ENCODE results near the gene JPH4. TPM values are rescaled to one million over a fixed set of nuclear protein-coding genes. Genes with fewer than 3 reads are reported as not detected.

JPH4 gene
- total and polyA plus RNA-seq, 2 of the 8 experiments (the other 6 are each of a cell fraction or from before 2014, with no cell fraction given): 23.9 to 46.7 TPM

DNA sequence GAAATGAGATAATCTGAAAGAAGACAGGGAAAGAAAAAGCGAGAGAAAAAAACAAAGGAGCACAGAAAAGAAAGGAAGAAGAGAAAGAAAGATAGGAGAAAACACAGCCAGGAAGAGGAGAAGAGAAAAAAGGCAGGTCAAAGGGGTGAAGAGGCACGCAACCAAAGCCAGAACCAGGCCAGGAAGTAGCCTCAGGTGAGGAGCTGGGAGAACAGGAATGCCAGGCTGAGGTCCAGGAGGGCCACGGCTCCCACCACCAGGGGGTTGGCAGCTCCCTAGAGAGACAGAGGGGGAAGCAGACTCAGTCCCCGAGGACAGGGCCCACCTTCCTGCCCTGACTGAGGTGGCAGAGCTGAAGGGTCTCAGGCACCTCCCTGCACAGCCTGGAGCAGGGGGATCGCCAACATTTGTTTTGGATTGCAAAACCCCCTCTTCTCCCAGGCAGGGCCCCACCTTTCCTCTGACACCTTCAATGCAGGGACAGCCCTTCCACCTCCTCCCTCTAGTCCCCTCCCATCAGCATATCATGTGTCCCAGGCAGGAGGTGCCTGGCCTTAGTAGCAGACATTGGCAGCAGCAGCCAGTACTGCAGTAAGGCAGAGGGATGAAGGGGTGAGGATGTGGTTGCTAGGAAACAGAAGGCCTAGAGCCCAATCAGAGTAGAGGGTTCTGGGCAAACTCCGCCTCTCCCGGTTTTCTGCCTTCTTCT, 9.0 kb downstream of the JPH4 start (continued):
- TF ChIP-seq, protein P1, sequence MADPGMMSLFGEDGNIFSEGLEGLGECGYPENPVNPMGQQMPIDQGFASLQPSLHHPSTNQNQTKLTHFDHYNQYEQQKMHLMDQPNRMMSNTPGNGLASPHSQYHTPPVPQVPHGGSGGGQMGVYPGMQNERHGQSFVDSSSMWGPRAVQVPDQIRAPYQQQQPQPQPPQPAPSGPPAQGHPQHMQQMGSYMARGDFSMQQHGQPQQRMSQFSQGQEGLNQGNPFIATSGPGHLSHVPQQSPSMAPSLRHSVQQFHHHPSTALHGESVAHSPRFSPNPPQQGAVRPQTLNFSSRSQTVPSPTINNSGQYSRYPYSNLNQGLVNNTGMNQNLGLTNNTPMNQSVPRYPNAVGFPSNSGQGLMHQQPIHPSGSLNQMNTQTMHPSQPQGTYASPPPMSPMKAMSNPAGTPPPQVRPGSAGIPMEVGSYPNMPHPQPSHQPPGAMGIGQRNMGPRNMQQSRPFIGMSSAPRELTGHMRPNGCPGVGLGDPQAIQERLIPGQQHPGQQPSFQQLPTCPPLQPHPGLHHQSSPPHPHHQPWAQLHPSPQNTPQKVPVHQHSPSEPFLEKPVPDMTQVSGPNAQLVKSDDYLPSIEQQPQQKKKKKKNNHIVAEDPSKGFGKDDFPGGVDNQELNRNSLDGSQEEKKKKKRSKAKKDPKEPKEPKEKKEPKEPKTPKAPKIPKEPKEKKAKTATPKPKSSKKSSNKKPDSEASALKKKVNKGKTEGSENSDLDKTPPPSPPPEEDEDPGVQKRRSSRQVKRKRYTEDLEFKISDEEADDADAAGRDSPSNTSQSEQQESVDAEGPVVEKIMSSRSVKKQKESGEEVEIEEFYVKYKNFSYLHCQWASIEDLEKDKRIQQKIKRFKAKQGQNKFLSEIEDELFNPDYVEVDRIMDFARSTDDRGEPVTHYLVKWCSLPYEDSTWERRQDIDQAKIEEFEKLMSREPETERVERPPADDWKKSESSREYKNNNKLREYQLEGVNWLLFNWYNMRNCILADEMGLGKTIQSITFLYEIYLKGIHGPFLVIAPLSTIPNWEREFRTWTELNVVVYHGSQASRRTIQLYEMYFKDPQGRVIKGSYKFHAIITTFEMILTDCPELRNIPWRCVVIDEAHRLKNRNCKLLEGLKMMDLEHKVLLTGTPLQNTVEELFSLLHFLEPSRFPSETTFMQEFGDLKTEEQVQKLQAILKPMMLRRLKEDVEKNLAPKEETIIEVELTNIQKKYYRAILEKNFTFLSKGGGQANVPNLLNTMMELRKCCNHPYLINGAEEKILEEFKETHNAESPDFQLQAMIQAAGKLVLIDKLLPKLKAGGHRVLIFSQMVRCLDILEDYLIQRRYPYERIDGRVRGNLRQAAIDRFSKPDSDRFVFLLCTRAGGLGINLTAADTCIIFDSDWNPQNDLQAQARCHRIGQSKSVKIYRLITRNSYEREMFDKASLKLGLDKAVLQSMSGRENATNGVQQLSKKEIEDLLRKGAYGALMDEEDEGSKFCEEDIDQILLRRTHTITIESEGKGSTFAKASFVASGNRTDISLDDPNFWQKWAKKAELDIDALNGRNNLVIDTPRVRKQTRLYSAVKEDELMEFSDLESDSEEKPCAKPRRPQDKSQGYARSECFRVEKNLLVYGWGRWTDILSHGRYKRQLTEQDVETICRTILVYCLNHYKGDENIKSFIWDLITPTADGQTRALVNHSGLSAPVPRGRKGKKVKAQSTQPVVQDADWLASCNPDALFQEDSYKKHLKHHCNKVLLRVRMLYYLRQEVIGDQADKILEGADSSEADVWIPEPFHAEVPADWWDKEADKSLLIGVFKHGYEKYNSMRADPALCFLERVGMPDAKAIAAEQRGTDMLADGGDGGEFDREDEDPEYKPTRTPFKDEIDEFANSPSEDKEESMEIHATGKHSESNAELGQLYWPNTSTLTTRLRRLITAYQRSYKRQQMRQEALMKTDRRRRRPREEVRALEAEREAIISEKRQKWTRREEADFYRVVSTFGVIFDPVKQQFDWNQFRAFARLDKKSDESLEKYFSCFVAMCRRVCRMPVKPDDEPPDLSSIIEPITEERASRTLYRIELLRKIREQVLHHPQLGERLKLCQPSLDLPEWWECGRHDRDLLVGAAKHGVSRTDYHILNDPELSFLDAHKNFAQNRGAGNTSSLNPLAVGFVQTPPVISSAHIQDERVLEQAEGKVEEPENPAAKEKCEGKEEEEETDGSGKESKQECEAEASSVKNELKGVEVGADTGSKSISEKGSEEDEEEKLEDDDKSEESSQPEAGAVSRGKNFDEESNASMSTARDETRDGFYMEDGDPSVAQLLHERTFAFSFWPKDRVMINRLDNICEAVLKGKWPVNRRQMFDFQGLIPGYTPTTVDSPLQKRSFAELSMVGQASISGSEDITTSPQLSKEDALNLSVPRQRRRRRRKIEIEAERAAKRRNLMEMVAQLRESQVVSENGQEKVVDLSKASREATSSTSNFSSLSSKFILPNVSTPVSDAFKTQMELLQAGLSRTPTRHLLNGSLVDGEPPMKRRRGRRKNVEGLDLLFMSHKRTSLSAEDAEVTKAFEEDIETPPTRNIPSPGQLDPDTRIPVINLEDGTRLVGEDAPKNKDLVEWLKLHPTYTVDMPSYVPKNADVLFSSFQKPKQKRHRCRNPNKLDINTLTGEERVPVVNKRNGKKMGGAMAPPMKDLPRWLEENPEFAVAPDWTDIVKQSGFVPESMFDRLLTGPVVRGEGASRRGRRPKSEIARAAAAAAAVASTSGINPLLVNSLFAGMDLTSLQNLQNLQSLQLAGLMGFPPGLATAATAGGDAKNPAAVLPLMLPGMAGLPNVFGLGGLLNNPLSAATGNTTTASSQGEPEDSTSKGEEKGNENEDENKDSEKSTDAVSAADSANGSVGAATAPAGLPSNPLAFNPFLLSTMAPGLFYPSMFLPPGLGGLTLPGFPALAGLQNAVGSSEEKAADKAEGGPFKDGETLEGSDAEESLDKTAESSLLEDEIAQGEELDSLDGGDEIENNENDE (IDR thresholded peaks at IDR 0.05; ENCODE audit: insufficient replicate concordance, low read length): no peak
- TF ChIP-seq, protein P2, sequence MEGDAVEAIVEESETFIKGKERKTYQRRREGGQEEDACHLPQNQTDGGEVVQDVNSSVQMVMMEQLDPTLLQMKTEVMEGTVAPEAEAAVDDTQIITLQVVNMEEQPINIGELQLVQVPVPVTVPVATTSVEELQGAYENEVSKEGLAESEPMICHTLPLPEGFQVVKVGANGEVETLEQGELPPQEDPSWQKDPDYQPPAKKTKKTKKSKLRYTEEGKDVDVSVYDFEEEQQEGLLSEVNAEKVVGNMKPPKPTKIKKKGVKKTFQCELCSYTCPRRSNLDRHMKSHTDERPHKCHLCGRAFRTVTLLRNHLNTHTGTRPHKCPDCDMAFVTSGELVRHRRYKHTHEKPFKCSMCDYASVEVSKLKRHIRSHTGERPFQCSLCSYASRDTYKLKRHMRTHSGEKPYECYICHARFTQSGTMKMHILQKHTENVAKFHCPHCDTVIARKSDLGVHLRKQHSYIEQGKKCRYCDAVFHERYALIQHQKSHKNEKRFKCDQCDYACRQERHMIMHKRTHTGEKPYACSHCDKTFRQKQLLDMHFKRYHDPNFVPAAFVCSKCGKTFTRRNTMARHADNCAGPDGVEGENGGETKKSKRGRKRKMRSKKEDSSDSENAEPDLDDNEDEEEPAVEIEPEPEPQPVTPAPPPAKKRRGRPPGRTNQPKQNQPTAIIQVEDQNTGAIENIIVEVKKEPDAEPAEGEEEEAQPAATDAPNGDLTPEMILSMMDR (IDR thresholded peaks at IDR 0.05; ENCODE audit: control extremely low read depth in 1 of 3, insufficient read depth in 1 of 3, low read depth in 1 of 3, low read length in 3 of 3): peak in 1 of 3 experiments; percentile 1; a peak in 1 of 4 replicates
- TF ChIP-seq HDAC2 (IDR thresholded peaks at IDR 0.05; ENCODE audit: borderline replicate concordance in 1 of 2, low read depth in 2 of 2, low read length in 2 of 2) (0 out of 4 replicates have a peak, but pooled peaks of 1 of the 2 experiments have one; percentile 36), BRCA1 (IDR thresholded peaks at IDR 0.05; ENCODE audit: low read depth, low read length) (no peak), TBP (IDR thresholded peaks at IDR 0.05; ENCODE audit: low read depth, low read length) (no peak)

All from H1 (cell line).